ENCODE data around the gene TNNT2.
A peak's percentile ranks its signal among the peaks of the same experiment; 100 is the strongest.

TNNT2 gene

DNA sequence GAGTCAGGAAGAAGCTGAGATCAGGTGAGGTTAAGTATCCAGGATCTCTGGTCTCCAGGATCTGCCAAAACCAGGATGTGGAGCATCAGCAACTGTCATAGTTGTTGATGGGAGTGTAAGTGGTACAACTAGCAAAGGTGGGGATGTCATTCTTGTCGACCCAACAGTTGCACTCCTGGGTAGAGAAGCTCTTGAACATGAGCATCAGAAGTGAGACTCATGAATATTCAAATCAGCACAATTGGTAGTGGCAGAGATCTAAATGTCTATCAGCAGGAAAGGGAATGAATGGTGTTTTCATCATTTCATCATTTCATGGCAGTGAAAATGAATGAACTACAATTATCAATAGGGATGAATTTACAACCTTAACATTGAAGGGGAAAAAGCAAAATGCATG, 25.9 kb upstream of the TNNT2 start:
- DNase-seq (ENCODE audit: low read depth), result no peak

DNA sequence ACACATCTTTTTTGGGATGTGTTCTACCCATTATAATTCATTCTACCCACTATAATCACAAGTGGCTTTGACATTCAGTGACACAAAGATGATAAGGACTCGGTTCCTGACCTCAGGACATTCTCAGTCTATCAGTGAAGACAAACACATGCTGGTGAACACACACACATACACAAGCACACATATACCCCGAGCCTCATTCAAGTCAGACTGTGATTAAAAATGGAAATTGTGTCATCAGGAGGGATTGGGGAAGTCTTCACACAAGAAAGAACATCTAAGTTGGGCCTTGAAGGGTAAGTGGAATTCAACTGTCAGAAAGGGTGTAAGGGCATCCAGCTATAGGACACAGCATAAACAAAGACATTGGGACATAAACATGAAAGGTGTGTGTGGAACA, 24.2 kb upstream of the TNNT2 start:
- DNase-seq (ENCODE audit: low read depth), result no peak

DNA sequence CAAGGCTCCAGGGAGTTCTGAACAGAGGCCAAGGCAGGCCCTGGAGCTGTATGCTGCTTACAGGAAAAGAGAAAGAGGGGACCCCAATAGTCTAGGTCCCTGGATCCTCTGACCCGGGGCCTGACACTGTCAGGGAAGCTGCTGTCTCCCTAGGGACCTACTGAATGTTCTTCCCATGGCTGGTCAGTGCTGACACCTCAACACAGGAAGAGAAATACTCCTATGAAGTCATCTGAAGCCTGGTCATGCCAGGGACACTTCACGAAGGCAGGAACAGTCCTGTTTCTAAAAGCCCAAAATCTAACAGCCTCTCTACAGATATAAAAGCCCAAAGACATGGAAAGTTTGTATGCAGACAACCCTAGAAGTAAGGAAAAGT, 23.4 kb upstream of the TNNT2 start:
- no peak for DNase-seq (ENCODE audit: low read depth)

DNA sequence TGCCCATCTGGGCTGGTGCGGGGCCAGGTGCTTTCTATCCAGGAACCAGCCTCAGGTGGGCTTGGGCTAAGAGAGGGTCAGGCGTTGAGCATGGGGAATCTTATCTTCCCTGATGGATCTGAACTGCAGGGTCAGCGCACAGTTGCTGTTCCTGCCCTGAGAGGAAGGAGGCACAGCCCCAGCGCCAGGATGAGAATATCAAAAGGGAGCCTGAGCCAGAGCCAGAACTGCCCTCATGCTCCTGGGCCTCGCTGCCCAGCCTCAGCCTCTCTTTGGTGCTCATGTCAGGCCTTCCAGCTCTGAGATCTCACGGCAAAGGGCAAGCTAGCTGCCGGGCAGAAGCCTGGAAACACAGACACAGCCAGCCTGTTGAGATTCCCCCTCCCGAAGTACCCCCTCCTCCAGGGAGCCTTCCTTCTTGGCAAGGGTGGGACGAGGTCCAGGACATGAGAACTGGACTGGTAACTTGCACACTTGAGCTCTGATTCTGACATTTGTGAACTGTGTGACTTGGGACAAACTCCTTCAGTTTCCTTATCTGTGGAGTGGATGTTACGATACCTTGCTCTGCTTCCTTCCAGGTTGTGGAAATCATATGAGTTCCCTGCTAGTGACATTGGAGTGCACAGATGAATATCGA, 22.9 kb upstream of the TNNT2 start:
- DNase-seq (ENCODE audit: low read depth), result no peak

DNA sequence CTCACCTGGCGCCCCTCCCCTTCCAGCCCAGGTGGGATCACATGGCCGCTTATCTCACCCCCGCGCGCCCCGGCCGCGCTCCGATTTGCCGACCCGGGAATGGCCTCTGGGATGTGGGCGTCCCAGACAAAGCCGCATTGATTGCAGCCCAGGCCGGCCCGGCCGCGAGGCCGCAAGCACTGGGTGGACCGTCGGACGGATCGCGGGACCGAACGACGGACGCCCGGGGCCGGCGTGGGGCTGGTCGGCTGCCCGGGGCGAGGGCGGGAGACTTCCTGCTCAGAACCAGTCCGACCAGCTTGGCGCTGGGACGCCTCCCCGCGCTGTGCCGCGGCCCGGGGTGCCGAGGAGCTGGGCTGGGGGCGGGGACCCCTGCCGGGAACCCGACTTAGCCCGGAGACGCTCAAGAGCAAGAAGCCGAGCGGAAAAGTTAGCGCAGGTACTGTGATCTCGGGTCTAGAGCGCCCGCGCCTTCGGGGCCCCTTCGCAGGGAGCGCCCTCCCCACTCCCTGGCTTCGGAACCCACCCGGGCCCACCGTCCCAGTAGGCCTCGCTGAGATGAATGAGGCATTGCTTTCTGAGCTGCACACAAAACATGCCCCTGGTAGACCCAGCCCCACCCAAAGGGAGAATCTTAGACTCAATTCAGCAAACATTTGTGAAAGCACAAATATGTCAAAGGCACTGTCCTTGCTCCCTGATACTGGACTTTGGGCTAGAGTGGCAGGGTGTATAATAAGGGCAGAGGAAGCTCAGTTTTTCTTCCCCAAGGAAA, 22.1 kb upstream of the TNNT2 start:
- DNase-seq (ENCODE audit: low read depth), result no peak

DNA sequence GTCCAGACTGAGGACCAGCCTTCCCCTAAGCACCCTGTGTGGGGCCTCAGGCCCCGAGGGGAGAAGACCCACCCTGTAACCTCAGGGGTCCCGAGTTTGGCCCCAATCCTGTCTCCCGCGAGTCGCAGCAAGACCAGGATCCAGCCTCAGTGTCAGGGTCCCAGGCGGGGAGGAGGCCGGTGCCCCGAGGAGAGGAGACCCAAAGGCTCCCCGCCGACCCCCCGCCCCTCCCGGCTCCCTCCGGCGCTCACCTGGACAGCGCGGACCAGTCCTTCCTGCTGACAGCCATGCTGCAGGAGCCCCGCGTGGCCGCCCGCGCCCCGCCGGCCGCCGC, 21.5 kb upstream of the TNNT2 start, which contains the start of gene LAD1:
TSS of gene LAD1 (minus strand) at position 307 of the 334 bp plus-strand sequence. CDS start at position 289, 18 bp downstream.
- no peak for DNase-seq (ENCODE audit: low read depth)

DNA sequence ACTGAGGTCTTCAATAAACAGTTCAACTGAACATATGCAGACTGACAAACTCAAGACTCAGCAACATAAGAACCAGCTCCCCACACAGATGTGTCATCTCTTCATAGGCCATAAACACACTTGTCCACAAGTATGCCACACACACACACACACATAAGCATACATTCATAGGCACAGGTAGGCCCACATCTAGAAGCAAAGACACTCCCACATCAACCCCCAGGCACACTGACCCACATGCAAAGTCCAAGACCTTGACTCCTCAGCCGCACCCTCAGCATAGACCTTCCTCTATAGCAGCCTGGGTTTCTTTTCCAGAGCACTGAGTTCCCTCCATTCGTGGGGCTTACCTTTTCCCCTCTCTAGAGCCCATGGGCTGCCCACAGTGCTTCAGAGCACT, 20.2 kb upstream of the TNNT2 start:
- DNase-seq (ENCODE audit: low read depth), result no peak

DNA sequence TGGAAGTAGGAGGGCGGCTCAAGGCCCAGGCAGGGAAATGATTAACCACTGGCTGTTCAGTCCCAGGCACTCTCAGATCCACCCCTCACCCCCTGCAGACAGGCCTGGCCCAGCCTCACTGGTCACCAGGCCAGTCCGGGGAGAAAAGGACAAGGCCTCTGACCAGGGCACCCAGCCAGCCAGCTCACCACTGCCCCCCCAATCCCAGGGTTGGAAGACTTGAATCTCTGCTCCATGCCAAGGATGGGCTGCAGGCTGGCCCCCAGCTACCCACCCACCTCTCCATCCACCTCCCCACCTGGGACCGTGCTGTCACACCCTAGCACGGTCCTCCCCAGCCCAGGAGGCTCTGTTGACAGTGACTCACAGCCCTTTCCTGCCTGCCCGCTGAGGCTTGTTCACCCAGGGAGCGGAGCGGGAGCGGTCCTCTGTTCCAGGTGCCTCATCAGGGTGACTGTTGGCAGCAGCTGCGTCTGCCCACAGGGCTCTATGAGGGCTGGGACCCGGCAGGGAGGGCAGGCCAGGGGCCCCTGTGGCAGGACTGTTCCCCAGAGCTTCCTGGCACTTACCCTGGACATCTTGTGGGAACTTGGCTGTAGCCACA, 19.5 kb upstream of the TNNT2 start:
- no peak for DNase-seq (ENCODE audit: low read depth)

DNA sequence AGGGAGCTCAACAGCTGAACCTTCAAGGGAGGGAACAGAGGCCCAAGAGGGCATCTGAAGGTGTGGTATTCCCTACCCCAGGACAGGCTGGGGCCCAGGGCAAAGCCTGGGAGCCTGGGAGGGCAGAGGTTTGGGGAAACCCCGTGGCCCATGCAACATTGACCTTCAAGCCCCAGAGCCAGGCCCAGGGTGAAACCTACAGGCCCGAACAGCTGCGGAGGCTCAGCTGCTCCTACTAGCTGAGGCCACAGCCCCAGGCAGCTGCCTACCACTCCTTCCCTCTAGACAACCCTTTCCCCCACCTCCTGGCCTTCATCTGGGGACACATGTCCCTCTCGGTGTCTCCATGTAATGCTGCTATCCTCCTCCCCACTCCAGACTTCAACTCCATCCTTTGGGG, 18.5 kb upstream of the TNNT2 start:
- no peak for DNase-seq (ENCODE audit: low read depth)

DNA sequence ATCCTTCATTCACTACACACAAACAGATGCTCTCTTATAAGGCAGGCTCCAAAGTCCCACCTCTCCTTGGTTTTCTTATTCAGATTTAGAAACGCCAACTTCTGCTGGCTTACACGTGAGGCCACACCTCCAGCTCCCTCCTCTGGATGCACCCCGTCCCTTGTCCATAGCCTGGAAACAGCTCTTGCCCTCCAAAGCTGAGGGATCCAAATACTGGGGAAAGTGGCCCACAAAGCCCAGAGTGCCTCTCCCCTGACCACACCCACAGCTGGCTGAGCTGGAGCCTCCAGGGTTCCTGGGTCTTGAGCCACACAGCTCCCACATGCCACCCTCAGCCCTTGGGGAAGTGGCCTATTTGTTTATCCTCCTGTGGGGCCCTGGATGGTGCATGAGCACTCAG, 17.1 kb upstream of the TNNT2 start:
- no peak for DNase-seq (ENCODE audit: low read depth)

DNA sequence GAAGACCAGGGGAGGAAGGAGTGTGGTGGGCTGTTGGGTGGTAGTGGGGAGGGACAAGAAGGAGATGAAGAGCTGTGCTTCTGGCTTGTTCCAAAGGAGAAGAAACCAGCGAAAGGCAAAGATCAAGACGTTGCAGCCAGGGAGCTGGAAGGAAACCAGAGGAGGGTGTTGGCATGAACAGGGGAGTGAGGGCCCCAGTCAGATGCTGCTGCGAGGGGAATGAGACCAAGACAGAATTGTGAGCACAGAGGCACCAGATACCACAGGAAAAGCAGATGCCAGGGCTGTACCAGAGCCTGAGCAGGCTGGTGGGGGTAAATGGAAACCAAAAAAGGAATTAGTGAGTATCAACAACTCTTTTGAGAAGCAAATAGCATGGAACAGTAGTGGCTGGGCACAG, 15.6 kb upstream of the TNNT2 start:
- no peak for DNase-seq (ENCODE audit: low read depth)

DNA sequence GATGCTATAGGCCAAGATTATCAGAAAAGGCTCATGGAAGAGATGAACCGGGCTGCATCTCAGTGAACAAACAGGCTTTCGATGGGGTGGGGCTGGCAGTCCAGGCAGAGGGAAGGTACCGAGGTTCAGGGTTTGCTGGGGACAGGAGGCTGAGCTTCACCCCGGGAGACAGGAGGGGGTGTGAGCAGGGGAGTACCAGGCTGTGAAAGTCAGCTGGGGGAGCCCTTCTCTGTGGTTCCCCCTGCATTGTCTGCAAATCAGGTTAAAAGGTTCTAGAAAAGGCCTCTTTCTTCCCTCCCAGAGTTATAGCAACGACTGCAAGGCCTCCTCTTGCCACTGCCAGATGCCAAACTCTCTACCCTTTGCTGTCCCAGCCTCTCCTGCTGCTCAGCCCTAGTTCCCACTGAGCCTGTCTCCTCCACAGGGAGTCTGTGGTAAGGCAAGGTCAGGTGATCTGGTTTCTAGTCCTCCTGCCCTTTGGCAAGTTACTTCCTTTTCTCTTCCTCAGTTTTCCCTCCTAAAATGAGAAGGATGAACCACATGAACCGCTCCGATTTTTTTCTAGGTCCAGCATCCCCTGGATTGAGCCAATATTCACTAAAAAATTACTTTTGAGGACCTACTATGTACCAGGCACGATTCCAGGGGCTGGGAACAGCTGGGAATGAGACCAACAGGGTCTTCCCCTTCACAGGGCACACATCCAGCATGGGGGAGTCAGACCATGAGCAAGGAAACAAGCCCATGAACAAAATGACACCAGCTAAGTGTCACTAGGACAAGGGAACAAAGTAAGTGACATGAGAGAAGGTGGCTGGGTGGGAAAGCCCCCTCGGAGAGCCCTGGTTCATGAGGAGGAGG, 14.4 kb upstream of the TNNT2 start:
- DNase-seq (ENCODE audit: low read depth), result no peak

DNA sequence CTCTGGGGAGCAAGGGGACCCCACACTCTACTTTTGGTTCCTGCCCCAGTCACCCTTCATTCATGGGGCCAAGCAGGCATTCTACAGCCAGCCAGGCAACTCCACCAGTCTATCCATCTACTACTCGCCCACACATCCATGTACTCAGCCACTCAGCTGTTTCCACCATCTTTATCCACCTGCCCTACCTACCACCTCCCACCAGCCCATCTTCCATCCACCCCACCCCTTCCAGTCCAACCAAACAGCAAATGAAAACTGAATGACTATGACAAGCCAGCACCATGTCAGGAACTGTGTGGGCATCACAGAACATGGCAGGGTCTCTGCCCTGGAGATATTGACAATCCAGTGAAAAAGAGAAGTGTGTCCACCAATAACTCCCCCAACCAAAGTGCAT, 13.7 kb upstream of the TNNT2 start:
- DNase-seq (ENCODE audit: low read depth), result no peak

DNA sequence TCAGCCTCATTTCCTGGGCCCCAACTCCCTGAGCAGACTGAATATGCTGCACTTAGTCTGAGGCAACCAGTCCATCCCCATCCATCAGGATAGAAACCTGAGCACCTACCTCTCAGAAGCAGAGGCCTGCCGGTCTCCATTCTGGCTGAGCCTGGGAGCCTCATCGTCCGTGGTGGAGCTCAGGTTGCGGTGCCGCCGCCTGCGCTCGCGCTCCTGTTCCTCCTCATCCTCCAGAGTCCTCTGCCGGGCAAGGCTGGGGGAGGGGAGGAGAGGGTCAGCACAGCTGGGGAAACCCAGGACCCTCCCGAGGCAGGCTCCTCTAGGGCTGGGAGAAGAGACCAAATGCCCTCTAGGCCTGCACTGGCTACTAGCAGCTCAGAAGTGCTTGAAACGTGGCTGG, 11.6 kb upstream of the TNNT2 start:
- no peak for DNase-seq (ENCODE audit: low read depth)

DNA sequence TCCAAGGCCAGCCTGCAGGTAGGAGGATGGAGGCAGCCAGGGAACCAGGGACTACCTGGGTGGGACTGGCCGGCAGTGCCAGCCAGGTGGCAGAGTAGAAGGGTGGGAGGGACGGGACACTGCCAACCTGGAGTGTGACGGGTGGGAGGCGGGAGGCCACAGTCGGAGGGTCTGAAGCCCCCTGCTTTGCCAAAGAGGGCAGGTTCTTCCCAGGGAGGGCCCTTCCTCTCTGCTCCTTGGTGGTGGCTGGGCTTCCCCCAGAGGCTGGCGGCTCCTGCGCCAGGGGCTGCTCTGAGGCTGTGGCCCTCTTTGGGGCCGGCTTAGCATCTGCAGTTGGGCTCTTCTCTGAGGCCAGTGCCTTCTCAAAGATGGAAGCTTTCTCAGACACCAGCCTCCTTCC, 8.7 kb upstream of the TNNT2 start:
- DNase-seq (ENCODE audit: low read depth), result no peak

DNA sequence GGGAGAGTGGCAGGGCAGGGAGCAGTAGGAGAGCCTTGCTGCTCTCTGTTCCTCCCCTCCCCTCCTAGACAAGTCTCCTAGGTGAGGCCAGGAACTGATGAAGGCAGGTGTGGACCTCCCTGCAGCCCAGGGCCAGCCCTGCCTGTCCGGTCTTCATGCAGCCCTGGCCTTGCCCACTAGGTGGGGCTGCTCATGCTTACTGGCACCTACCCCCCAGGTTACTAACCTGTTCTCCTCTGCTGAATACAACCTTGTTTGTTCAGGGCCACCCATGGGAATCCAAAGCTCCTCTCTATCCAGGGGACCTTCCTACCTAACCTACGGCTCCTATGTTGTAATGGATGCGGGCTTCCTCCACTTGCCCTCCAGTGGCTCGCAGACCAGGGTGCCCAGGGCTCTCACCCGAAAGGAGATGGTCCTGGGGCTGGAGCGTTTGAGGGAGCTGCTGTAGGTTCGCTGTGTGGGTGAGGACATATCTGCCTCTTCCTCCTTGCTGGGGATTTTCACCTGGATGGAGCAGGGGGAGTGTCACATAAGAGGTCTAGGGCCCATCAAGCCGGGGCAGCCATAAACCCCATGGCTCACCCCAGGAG, 7.9 kb upstream of the TNNT2 start:
- DNase-seq (ENCODE audit: low read depth), result no peak

DNA sequence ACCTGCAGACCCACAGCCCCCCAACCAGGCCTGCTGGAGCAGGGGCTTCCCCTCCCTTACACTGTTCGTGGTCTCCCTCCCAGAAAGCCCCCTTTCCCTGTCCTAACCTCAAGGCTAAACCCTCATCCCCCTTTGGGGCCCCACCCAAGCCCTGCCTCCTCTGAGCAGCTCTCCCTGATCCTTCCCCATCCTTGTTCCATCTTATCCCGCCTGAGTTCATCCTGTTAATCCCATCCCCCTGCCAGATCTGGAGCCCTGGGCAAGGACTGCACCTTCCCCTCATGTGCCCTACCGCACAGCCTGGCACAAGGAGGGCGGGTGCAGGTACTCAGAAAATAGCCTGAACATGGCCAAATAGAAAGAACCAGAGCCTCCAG, 6.9 kb upstream of the TNNT2 start:
- no peak for DNase-seq (ENCODE audit: low read depth)

DNA sequence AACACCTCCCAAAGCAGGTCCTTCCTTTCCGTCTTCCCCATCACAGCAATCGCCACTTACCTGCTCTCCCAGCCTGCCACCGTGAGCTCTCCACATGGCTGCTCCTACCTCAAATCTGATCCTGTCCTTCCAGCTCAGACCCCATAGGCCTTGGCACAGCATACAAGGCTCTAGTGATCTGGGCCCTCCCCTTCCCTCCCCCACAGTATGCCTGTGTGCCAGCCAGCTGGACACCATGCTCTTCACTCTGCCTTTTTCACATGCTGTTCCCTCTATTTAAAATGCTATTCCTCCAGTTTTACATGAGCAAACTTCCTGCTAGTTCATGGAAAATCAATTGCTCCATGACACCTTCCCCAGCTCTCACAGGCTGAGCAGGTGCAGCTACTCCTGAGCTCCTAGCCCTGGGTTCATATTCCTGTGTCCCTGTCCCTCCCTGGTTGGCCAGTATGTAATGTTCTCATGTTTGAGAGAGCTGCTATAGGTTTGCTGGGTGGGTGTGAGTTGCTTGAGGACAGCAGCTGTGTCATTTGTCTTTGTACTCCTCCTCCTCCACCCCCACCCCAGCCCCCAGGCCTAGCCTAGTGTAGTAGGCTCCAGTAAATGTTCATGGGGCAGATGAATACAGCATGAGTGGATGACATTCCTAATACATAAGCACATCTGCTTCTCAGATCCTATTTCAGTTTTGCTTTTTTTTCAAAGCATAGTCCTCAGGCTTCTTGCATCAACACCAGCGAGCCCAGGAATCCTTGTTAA, 6.3 kb upstream of the TNNT2 start:
- peak; percentile 78 for DNase-seq (ENCODE audit: low read depth)

DNA sequence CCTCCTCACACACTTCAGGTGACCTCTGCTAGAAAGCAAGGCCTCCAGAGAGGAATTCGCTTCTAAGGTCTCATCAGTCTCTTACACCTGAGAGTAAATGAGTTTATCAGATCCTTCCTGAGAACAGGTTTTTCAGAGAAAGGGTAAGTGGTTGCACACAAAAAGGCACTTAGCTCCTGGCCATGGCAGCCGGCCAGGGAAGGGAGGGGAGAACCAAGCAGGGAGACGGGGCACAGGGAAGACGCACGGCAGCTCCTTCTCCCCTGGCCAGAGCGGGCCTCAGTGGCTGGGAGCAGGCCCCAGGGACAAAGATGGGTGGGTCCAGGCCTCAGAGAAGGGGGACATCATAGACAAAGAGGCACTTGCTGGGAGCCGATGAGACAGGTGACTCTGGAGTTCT, 3.6 kb upstream of the TNNT2 start:
- no peak for DNase-seq (ENCODE audit: low read depth)

DNA sequence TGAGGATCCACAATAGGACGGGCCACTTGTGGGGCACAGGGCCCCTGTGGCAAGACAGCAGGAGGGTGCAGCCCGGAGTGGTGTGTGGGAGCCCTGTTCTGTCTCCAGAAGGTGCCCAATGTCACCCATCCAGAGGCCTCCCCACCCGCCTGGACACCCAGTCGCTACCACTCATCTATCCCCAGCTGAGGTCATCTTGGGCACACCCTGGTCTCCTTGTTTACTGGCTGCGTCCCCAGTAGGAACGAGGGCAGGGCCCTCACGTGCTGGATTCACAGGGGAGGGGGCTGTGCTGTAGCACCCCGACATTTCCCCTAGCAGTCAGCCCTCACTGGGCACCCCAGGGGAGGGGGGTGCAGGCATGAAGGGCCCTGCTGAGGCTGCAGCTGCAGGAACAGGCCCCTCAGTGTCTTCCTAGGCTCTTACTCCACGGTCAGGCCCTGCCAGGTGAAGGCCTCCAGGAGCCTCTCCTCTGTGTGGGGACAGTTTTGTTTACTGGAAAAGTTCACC, 2.3 kb upstream of the TNNT2 start:
- DNase-seq (ENCODE audit: low read depth), result no peak

DNA sequence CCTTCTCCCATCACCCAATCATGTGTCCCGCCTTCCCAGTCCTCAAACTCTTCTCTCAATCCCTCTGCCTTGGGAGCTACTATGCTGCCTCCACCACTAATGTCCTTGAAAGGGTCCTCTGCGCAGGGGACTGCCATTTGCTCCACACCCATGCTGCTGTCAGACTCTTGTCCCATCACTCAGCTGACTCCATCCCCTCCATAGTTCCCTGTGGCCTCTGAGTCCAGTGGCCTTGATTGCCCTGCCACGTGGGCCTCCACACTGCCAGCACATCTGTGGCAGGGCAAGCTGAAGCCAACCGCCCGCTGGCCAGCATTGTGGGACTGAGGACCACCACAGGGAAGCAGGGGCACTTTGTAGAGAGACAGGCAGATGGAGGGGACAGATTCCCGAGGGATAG, 1.3 kb upstream of the TNNT2 start:
- no peak for DNase-seq (ENCODE audit: low read depth)

Measured in fibroblast of gingiva (primary cell).